Esophagus squamous epithelium (tissue), 5 donors: ENCODE data around the gene ZNF32. TPM values are rescaled to one million over a fixed set of nuclear protein-coding genes. Genes with fewer than 3 reads are reported as not detected.

Experiments
- DNase-seq: peaks from one replicate; lab custom pipeline; 2025; lab: John Stamatoyannopoulos, UW
- H3K27ac ChIP-seq, 4 donors: fragments of 200-600 bp; sonication (generic); one replicate each; pipeline ENCODE4 v1.5.1; 2016 to 2019; ENCODE audit warnings: mild to moderate bottlenecking in 1 of 4
- H3K27me3 ChIP-seq, 4 donors: fragments of 200-600 bp; sonication (generic); 1 replicate in 3 of 4; 2 replicates in 1 of 4; pipeline versions ENCODE4 v1.5.1 to v1.6.0; 2017 to 2021; ENCODE audit warnings: antibody characterized with exemption in 1 of 4
- H3K36me3 ChIP-seq, 3 donors: fragments of 200-600 bp; sonication (generic); one replicate each; pipeline ENCODE4 v1.5.1; 2016 to 2019
- H3K4me1 ChIP-seq, 3 donors: fragments of 200-600 bp; sonication (generic); one replicate each; pipeline ENCODE4 v1.5.1; 2017 to 2019
- H3K4me3 ChIP-seq, 4 donors: fragments of 200-600 bp; sonication (generic); 1 replicate in 3 of 4; 2 replicates in 1 of 4; pipeline ENCODE4 v1.5.1; 2016 to 2019; ENCODE audit warnings: mild to moderate bottlenecking in 2 of 4, moderate library complexity in 1 of 4
- H3K9me3 ChIP-seq, 3 donors: fragments of 200-600 bp; sonication (generic); one replicate each; pipeline ENCODE4 v1.5.1; 2016 to 2019
- POLR2A ChIP-seq, 4 donors: fragments of 450-650 bp; IDR thresholded peaks; one replicate each; pipeline ENCODE4 v1.6.1; 2017; ENCODE audit warnings: antibody characterized with exemption in 4 of 4, mild to moderate bottlenecking in 4 of 4, moderate library complexity in 3 of 4
- WGBS, 2 donors: methylation state at CpG; one replicate each; pipeline ENCODE4 v1.1.5; 2018; 5-methylcytosine and 5-hydroxymethylcytosine counted together
- intact Hi-C: fragments of 100-400 bp; cut with DNase I; formaldehyde crosslinking; loops from one replicate; pipeline ENCODE4 v1.15.0; 2022
- total RNA-seq, 4 donors: library from RNA; depleted of rRNA; stranded (reverse); fragments of >200 nt; gene quantifications; one replicate each; pipeline ENCODE4 v1.1.0, GENCODE V29; 2016
- TF ChIP-seq, protein P1 (sequence below), 6 experiments: fragments of 450-650 bp in 4 of 6; fragments of 200-600 bp in 2 of 6; sonication (generic) in 2 of 6; IDR thresholded peaks; one replicate each; pipeline ENCODE4 v1.5.1; 2016 to 2019; ENCODE audit warnings: antibody characterized with exemption in 6 of 6, mild to moderate bottlenecking in 4 of 6, moderate library complexity in 4 of 6
- donor health status: DM: yes; HTN: yes; CAD: no.

Gene ZNF32
- total RNA-seq, 4 donors from 2014 or later, result 10.1 to 38.0 (median 19.3) TPM

DNA sequence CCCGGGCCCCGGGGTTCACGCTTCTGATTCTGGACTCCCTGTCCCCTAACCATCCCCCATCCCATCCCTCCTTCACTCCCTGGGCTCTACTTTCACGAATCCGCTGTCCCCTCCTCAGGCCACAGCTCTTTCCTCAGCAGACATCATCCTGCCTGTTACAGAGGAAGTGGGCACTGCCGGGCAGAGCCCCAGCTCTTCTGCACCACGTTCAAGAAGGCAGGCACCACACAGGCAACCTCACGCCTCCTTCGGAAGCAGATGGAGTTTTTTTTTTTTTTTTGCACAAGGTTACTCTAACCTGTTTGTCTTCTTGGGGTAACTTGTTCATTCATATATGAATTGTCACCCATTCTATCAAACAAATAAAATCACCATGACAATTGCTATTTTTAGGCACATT is 17.9 kb upstream of the ZNF32 start:
- no peak for DNase-seq
- TF ChIP-seq POLR2A (IDR thresholded peaks at IDR 0.05), result no peak
- TF ChIP-seq, protein P1, sequence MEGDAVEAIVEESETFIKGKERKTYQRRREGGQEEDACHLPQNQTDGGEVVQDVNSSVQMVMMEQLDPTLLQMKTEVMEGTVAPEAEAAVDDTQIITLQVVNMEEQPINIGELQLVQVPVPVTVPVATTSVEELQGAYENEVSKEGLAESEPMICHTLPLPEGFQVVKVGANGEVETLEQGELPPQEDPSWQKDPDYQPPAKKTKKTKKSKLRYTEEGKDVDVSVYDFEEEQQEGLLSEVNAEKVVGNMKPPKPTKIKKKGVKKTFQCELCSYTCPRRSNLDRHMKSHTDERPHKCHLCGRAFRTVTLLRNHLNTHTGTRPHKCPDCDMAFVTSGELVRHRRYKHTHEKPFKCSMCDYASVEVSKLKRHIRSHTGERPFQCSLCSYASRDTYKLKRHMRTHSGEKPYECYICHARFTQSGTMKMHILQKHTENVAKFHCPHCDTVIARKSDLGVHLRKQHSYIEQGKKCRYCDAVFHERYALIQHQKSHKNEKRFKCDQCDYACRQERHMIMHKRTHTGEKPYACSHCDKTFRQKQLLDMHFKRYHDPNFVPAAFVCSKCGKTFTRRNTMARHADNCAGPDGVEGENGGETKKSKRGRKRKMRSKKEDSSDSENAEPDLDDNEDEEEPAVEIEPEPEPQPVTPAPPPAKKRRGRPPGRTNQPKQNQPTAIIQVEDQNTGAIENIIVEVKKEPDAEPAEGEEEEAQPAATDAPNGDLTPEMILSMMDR (IDR thresholded peaks at IDR 0.05), result no peak
- 75 to 81% methylated on average over 7 to 9 of the region's 9 CpGs for WGBS, 2 donors
- intact Hi-C loops, result no loop called here
- H3K9me3 ChIP-seq, result no peaks in the 10 kb centered on the region
- no peak overlapping the region for H3K4me3 ChIP-seq
- peaks cover 0 to 7% (median 0%) of the 10 kb centered on the region in 3 donors for H3K4me1 ChIP-seq
- no peaks in the 10 kb centered on the region for H3K36me3 ChIP-seq
- H3K27ac ChIP-seq, result no peak overlapping the region
- H3K27me3 ChIP-seq, result peaks cover 0 to 59% (median 4%) of the 10 kb centered on the region in 4 donors

DNA sequence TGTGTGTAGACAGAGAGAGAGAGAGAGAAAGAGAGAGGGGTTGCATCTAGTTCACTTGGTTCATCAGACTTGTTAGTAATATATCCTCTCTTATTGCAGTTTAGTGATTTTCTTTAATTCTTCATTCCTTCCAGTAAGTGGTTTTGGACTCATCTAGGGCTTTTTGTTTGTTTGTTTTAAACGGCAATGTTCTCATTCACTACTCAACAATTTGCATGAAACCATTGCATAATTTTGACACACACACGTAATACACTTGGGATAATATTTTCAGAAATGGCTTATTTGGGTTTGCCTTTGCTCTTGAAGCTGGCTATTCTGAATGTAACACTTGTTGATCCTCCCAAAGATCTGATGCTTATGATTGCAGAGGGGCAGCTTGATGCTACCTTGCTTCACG is 16.4 kb upstream of the ZNF32 start:
- no peaks in the 10 kb centered on the region for H3K36me3 ChIP-seq
- no peak overlapping the region for H3K4me3 ChIP-seq
- H3K9me3 ChIP-seq, result no peaks in the 10 kb centered on the region
- DNase-seq, result no peak
- TF ChIP-seq, protein P1 (IDR thresholded peaks at IDR 0.05), result no peak
- TF ChIP-seq POLR2A (IDR thresholded peaks at IDR 0.05), result no peak
- H3K27me3 ChIP-seq, result peaks cover 0 to 48% (median 4%) of the 10 kb centered on the region in 4 donors
- H3K4me1 ChIP-seq, result peaks cover 0 to 7% (median 0%) of the 10 kb centered on the region in 3 donors
- intact Hi-C loops, result no loop called here
- 34 to 36% methylated on average over 3 of the region's 3 CpGs for WGBS, 2 donors
- no peak overlapping the region for H3K27ac ChIP-seq

DNA sequence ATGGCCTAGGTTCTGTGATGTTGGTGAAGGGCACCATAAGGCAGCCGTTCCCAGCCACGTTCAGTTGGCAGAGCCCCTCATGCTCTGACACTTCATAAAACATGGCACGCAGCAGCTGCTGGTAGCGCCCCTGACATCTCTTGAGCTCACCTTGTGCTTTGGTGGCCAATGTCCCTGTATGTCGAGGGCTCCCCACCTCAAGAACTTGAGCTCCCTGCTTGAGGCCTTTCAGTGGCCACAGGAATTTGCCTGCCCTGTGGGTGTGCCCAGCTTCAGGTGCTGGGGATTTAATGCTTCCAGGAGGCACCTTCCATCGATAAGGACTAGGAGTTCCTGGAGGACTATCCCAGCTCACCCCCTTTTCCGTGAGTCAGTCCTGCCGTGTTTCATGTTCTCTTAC is 9.5 kb upstream of the ZNF32 start:
- no peaks in the 10 kb centered on the region for H3K9me3 ChIP-seq
- no peak overlapping the region for H3K27ac ChIP-seq
- intact Hi-C loops, result no loop called here
- no peak for DNase-seq
- no peaks in the 10 kb centered on the region for H3K36me3 ChIP-seq
- H3K4me1 ChIP-seq, result no peaks in the 10 kb centered on the region
- H3K4me3 ChIP-seq, result no peak overlapping the region
- TF ChIP-seq, protein P1 (IDR thresholded peaks at IDR 0.05), result no peak
- no peak for TF ChIP-seq POLR2A (IDR thresholded peaks at IDR 0.05)
- peaks cover 0 to 24% (median 0%) of the 10 kb centered on the region in 4 donors for H3K27me3 ChIP-seq
- WGBS, 2 donors, result 78% methylated on average over 5 to 7 of the region's 8 CpGs

DNA sequence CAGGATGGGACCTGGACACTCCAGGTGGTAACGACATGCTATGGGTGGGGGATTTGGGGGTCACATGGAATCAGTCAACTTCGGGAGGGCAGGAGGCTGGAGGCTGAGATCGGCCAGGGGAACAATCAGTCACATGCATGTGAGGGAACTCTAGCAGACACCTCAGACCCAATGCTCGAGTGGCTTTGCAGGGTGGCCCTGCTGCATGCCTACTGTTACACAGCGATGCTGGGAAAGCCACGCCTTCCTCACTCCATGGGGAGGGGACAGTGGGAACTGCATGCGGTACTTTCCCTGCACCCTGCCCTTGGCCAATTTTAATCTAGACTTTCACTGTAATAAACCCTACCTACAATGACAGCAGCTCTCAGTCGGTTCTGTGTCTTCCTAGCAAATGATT is 6.6 kb upstream of the ZNF32 start:
- no peaks in the 10 kb centered on the region for H3K9me3 ChIP-seq
- no peaks in the 10 kb centered on the region for H3K36me3 ChIP-seq
- H3K4me1 ChIP-seq, result no peaks in the 10 kb centered on the region
- H3K27ac ChIP-seq, result no peak overlapping the region
- intact Hi-C loops, result no loop called here
- TF ChIP-seq, protein P1 (IDR thresholded peaks at IDR 0.05), result no peak
- no peak for DNase-seq
- 65 to 79% methylated on average over 3 to 4 of the region's 8 CpGs for WGBS, 2 donors
- H3K4me3 ChIP-seq, result no peak overlapping the region
- peaks cover 0 to 25% (median 0%) of the 10 kb centered on the region in 4 donors for H3K27me3 ChIP-seq

DNA sequence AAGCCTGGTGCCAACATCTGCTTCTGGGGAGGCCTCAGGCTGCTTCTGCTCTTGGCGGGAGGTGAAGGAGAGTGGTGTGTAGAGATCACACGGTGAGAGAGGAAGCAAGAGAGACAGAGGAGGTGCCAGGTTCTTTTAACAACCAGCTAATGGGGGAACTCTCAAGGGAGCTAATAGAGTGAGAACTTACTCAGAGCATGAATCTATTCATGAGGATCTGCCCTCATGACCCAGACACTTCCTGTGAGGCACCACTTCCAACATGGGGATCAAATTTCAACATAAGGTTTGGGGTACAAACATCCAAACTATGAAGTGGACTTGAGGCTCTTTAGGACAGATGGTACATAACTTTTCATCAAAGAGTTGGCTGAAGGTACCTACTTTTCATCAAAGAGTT is 5.1 kb upstream of the ZNF32 start:
- Histone ChIP-seq H3K4me1 (peaks cover 0 to 8% (median 4%) of the 10 kb centered on the region in 3 donors), H3K9me3 (no peaks in the 10 kb centered on the region), H3K27ac (no peak overlapping the region), H3K27me3 (peaks cover 0 to 16% (median 0%) of the 10 kb centered on the region in 4 donors), H3K36me3 (no peaks in the 10 kb centered on the region), H3K4me3 (no peak overlapping the region)
- intact Hi-C loops, result no loop called here
- WGBS, 2 donors, result 46 to 50% methylated on average over 2 of the region's 2 CpGs
- TF ChIP-seq, protein P1 (IDR thresholded peaks at IDR 0.05), result no peak
- TF ChIP-seq POLR2A (IDR thresholded peaks at IDR 0.05), result no peak
- DNase-seq, result no peak
